CD4-positive, alpha-beta T cell treated with Interleukin-4 for 4 hours (primary cell): Measurements from ENCODE around the gene EIF5.

Experiments
- DNase-seq: peaks from one replicate; pipeline ENCODE4 v3.0.0-alpha.2; 2020

The EIF5 gene

GRCh38 chr14:103311171-103311997 lies 22.7 kb upstream of the EIF5 start:
- no peak for DNase-seq

- no peak for DNase-seq
Observed at GRCh38 chr14:103312006-103312635, 21.9 kb upstream of the EIF5 start.

DNA sequence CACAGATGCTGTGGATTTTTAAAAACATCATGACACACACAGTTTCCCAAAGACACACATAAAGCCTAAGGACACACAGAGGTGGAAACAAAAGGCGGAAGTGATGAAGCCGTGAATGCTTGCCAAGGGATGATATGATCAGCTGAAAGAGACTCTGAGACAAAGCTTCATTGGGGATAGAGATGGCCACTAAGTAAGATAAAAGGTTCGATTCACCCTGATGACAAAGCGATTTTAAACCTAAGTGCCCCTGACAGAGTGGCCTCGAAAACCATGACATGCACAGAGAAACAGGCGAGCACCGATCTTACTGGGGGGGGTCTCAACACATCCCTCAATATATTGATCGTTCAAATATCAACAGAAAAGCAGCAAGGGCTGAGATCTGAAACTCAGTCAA lies 20.3 kb upstream of the EIF5 start:
- no peak for DNase-seq

DNA sequence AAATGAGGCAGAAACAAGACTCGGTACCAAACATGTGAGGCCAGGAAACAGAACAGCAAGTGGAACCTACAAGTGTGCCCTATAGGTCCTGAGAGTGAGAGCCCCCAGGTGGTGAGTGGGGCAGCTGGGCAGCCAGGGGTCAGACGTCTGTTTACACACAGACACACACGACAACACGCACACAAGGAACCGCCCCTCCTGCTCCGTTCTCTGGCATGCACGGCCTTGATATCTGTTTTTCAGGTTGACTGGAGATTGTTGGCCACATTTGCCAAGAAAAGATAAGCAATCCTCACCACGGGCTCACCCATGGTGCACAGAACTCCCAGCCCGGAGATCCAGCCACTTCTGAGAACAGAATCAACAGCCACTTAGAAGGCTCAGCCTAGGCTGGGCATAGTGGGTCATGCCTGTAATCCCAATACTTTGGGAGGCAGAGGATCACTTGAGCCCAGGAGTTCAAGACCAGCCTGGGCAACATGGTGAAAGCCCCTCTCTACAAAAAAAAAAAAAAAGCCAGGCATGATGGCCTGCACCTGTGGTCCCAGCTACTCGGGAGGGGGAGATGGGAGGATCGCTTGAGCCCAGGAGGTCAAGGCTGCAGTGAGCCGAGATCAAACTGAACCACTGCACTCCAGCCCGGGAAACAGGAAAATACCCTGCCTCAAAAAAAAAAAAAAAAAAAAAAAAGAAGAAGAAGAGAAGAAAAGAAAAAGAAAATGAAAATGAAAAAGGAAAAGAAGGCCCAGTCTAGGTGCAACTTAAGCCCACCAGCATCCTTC lies 19.4 kb upstream of the EIF5 start:
- DNase-seq: no peak

DNA sequence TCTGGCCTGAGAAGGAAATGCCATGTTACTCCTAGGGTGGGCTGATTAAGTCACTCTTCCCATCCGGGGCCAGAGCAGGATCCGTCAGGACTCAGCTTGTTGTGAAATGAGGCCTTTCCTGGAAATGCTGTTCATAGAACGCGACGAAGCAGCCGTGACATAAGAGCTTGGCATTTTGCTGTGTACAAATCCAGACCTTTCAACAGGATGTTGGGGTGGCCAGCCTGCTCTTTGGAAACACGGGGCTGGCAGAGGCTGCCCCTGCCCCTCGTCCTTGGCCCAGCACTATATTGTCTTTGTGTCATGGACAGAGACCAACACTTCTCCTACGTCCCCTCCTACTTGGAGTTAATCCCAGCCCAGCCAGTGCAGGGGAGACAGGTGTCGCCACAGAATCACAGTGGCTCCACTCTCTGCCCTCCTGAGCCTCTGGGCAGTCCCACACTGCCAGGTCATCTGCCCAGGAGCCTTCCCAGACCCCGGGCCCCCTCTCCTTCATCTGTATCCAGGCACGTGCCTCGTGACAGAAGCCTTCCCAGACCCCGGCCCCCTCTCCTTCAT lies 18.6 kb upstream of the EIF5 start:
- DNase-seq: no peak

- no peak for DNase-seq
Observed at GRCh38 chr14:103315941-103316340, 18.1 kb upstream of the EIF5 start.

DNA sequence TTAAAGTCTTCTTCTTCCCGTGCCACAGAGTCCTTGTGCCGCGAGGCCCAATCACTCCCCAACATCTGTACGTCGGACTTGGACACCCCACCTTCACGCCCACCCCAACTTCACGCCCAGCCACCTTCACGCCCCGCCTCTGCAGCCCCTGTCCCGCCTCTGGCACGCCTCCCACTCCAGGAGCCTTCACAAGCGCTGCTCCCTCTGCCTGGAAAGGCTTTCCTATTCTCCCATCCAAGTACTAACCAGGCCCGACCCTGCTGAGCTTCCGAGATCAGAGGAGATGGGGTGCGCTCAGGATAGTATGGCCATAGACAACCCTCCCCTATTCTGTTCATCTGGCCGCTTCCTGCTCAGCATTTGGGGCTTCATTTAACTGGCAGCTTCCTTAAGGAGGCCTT lies 17.3 kb upstream of the EIF5 start:
- no peak for DNase-seq

DNA sequence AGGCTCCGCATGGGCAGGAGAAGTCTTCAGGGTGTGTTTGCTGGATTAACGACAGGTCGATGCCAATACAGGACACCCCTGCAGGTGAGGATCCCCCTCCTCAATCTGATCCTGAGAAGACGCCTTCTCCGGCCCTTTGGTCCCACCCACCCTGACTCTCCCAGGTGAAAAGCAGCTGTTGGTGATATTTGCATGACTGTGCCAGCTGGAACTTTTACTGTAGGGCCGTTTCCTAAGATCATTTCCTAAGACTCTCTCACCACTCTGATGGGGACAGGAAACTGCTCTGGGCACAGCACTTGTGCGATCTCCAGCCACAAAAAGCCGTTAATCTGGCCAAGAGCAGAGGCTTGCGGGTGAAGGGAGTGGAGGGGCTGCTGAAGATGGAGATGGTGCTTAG lies 16.8 kb upstream of the EIF5 start:
- DNase-seq: no peak

DNA sequence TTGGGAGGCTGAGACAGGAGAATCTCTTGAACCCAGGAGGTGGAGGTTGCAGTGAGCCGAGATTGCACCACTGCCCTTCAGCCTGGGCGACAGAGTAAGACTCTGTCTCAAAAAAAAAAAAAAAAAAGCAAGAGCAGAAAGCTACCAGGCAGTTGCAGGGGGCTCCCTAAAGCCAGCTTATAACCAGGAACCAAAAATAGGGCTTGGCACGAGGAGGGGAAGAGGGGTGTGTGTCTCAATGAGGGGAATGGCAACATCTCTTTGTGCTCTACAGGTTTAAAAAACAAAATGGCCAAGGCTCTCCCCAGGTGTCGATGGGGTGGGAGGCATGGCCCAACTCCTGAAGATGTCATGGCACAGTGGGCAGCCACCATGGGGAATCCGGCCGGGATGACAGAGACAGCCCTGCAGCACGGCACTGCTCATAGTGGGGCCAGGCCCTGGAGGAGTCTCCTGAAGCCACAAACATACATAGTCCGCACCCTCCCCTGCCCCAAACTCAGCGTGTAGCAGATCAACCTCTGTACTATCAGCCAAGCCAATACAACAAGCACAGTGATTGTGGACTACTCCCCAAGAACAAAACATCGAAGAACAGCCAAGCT lies 16.0 kb upstream of the EIF5 start:
- DNase-seq: no peak

DNA sequence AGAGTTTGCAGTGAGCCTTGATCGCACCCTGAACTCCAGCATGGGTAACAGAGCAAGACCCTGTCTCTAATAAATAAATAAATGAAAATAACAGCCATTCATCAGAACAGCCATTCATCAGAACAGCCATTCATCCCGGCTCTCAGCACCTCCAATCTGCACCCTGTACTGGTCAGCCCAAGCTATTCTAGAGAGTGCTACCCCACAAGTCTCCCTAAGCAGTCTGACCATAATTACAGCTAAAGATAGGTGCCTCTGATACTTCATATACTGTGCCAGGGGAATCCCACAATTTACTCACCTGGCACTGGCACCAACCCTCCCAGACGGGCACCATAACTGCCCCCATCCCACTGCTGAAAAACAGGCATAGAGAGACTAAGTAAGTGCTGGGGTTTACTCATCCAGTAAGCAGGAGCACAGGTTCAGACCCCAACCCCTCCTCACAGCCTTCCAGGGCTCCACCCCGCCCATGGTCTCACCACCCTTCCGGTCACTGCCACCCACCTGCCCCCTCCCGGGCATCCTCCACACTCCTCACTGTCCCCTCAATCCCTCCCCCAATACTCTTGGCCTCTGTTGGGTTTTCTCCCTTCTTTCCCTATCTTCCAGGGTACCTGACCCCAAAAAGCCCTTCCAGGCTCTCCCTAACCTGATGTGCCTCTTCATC lies 15.2 kb upstream of the EIF5 start:
- DNase-seq: no peak

DNA sequence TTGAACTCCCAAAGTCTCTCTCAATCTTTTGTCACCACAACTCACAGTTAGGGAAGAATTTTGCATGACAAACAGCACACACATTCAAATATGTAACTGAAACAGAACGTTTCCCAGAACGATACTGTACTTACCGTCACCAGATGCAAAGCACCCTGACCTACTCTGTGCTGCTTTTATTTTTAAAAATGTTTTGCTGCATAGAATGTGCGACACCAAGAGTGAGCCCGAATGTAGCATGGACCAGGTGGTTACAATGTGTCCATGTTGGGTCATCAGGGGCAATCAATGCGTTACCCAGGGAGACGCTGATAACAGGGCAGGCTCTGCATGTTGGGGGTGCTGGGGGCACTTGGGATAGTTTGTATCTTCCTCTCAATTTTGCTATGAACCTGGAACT lies 14.6 kb upstream of the EIF5 start:
- DNase-seq: no peak

DNA sequence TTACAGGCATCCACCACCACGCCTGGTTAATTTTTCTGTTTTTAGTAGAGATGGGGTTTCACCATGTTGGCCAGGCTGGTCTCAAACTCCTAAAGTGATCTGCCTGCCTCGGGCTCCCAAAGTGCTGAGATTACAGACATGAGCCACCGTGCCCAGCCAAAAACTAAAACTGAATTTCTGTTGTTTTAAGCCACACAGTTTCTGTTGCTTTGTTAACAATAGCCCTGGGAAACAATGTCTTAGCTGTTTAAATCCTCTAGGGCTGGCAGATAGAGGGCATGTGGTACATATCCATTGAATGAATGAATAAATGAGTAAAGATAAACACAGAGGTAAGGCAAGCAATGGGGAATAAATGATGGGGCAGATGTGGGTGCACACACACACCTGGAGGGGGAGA lies 8.0 kb upstream of the EIF5 start:
- no peak for DNase-seq

- no peak for DNase-seq
Observed at GRCh38 chr14:103328941-103329340, 5.1 kb upstream of the EIF5 start.

- DNase-seq: no peak
Observed at GRCh38 chr14:103329401-103330347, 4.4 kb upstream of the EIF5 start.

DNA sequence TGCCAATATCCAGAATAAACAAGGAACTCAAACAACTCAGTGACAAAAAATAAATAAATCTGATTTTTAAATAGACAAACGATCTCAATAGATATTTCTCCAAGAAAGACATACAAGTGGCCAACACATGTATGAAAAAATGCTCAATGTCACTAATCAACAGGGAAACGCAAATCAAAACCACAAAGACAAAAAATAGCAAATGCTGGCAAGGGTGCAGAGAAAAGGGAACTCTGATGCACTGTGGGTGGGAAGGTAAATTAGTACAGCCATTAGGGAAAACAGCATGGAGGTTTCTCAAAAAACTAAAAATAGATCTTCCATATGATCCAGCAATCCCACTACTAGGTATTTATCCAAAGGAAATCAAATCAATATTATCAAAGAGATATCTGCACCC lies 3.5 kb upstream of the EIF5 start:
- DNase-seq: no peak

- no peak for DNase-seq
Observed at GRCh38 chr14:103332143-103332919, 1.7 kb upstream of the EIF5 start.

DNA sequence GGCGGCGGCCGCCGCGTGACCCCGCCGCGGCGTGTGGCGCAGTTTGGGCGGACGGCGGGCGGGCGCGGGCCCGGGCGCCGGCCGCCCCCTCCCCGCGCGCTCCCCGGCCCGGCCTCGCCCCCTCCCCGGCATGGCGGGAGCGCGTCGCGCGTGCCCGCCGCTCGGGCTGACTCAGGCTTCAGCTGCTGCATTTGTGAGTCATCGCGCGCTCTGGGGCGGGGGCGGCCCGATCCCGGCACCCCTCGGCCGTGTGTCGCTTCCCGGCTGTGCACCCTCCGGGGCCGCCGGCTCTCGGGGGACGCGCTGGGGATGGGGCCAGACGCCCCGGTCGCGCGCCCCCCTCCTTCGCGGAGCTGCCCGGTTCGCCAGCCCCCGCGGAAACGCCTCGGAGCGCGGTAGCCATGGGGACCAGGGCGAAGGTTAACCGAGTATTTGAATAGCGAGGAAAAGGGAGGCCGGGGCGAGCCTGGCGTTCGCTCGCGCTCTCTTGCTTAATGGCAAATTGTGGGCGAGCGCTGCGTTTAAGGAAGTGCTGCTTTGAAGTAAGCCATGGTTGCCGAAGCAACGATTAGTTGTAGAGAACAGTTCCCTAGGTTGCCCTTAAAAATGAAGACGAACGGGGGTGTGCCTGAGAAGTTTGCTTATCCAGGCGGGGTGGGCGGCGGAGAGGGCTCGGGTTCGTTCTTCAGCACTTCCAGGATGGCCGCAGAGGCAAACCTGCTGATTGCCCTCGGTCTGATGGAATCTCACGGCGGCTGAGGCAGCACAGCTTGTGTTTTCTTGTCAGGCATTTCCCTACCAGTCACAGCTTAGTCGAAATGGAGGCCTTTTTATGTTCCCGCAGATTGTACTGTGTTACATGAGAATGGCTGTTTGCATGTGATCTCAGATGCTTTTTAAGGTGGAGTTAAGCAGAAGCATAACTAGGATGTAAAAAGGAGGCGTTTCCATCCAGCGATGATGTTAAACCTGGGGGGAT lies 896 bp downstream of the EIF5 start:
- DNase-seq: peak; percentile 81

DNA sequence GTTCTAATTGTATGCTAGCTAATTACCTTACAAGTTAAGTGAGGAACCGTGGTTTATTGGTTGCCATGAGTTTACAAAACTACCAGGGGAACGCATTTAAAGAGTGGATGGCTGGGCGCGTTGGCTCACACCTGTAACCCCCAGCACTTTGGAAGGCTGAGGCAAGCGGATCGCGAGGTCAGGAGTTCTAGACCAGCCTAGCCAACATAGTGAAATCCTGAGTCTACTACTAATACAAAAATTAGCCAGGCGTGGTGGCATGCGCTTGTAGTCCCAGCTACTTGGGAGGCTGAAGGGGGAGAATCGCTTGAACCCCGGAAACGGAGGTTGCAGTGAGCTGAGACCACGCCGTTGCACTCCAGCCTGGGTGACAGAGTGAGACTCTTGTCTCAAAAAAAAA lies 2.2 kb downstream of the EIF5 start:
- DNase-seq: no peak

DNA sequence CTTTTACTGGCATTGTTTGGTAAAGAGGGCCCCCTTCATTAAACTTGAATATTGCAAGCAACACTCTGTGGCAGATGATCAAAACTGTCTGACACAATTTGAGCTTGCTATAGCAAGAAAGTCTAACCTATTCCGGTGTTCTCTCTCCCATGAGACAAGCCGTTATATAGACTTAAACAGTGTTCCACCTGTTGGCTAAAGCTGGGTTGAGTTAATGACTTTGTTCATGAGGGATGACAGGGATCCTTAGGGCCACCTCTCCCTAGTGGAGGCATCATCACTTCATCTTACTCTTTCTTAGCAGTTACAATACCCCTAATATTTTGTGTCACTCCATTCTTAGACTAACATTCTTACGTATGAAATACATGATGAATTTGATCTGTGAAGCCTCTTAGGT lies 3.8 kb downstream of the EIF5 start:
- DNase-seq: no peak
